GM19043 (cell line): ENCODE results near the gene SPATA19.
"Not testable (repeated sequence)": the region's sequence is repeated elsewhere in the genome, so short reads cannot be mapped to it uniquely, and the experiment has no call there.

ENCODE experiments used
- ATAC-seq: cut with Tn5 transposase; IDR thresholded peaks from one replicate; pipeline ENCODE4 v1.9.1; 2021; ENCODE audit warnings: low read depth; ENCODE audit not compliant: unreplicated experiment

SPATA19 gene, protein sequence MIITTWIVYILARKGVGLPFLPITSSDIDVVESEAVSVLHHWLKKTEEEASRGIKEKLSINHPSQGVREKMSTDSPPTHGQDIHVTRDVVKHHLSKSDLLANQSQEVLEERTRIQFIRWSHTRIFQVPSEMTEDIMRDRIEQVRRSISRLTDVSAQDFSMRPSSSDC

GRCh38 chr11:133845413-133845812 lies at the start of gene SPATA19:
Gene SPATA19 (minus strand): TSS chr11:133845513. CDS start chr11:133845446, 67 bp downstream.
- ATAC-seq: no peak

DNA sequence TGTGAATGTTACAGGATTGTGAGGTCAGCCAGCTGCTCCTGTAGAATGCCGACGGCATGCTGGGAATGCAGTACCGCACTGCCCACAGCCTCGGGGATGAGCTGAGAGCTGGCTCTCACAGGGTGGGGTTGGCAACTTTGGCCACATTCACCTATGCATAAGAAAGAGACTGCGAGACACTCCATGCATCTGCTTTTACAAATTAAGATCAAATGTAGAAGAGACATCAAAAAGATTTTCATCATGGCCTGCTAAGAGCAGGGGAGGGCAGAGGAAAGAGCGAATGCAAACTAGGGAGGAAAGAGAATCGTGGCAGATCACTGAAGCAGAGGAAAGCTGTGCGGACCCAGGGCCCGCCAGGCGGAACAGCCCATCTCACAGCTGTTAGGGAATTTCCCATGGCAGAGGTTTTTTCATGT lies 49.8 kb upstream of the SPATA19 start:
- ATAC-seq: peak; percentile 58

- ATAC-seq: no peak
These were observed 48.1 kb upstream of the SPATA19 start for GRCh38 chr11:133893381-133893780.

GRCh38 chr11:133892584-133893380 lies 47.5 kb upstream of the SPATA19 start:
- no peak for ATAC-seq

GRCh38 chr11:133892126-133892525 lies 46.8 kb upstream of the SPATA19 start:
- ATAC-seq: no peak

DNA sequence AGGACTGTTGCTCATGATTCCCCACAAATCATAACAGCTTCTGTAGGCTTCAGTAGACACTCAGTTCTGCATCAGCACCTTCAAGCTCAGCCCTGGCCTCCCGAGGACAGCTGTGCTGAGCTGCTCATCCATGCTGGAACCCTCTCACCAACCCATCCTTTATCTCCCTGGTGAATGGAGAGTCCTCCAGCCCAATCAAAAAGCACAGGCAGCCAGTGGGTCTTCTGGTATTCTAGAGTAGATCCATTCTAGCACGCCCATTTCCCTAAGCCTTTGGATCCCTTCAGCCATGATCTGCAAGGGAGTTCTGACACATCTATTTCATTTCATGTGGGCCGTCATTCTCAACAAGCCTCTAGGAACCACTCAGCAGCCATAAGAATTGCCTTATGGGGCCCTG lies 44.6 kb upstream of the SPATA19 start:
- ATAC-seq: no peak

- no peak for ATAC-seq
These were observed 43.9 kb upstream of the SPATA19 start for GRCh38 chr11:133889188-133889587.

DNA sequence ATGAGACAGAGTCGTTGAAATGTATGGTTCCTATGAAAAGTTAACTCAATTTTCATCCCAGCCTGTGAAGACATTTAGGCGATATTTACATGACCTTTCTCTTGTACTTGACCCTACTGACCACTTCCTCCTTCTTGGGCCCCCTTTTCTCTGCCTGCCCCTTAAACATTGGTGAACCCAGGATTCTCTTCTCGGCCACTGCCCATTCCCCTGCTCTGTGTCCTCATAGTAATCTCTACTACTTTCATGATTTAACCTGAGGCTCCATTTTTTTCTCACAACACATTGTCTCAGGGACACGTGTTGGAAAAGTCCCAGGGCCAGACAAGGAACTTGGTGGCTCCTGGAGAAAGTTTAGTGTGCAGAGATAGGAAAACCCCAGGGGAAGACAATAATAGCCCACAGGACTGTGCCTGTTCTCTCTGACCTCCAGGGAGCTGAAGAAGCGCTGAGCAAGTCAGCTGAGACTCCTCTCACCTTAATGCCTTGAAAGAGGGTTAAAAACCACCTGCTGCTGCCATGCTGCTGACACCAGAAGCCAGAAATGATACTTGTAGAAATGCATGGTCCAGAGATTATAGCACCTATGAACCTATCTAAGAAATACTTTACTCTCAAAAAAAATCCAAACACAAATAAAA lies 42.5 kb upstream of the SPATA19 start:
- ATAC-seq: no peak

GRCh38 chr11:133886029-133886428 lies 40.7 kb upstream of the SPATA19 start:
- no peak for ATAC-seq

- no peak for ATAC-seq
These were observed 26.8 kb upstream of the SPATA19 start for GRCh38 chr11:133872160-133872559.

DNA sequence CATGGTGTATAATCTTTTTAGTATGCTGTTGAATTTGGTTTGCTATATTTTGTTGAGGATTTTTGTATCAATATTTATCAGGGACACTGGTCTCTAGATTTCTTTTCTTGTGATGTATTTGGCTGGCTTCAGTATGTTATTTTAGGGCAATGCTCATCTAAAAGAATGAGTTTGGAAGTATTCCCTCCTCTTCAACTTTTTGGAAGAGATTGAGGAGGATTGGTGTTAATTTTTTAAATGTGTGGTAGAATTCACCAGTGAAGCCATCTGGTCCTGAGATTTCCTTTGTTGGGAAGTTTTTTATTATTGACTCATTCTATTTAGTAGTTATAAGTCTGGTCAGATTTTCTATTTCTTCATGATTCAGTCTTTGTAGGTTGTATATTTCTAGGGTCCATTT lies 22.1 kb upstream of the SPATA19 start:
- no peak for ATAC-seq

- ATAC-seq: no peak
These were observed 20.2 kb upstream of the SPATA19 start for GRCh38 chr11:133865466-133865865.

- ATAC-seq: no peak
These were observed 19.4 kb upstream of the SPATA19 start for GRCh38 chr11:133864756-133865155.

- ATAC-seq: no peak
These were observed 14.8 kb upstream of the SPATA19 start for GRCh38 chr11:133860151-133860550.

GRCh38 chr11:133854330-133854960 lies 9.1 kb upstream of the SPATA19 start:
- not testable (repeated sequence) for ATAC-seq

GRCh38 chr11:133844217-133844616 lies 1.1 kb downstream of the SPATA19 start:
- no peak for ATAC-seq

- no peak for ATAC-seq
These were observed 1.8 kb downstream of the SPATA19 start for GRCh38 chr11:133843454-133843987.

GRCh38 chr11:133842730-133843129 lies 2.6 kb downstream of the SPATA19 start:
- ATAC-seq: no peak

DNA sequence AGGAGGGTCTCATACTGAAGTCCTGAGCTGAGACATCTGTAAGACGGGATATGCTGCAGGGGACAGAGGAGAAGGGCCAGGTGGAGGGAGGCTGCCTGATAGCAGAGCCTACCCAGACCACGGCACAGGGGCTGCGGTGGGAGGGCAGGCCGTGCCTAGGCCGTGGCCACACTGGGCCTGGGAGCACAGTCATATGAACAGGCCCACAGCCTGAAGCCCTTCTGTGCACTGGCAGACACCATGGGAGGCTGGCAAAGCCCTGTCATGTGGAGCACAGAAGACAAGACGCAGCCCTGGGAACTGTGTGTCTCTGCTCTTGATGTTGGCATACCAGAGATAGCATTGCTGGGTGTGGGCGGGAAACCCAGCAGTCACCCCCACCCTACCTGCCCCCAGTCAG lies 3.3 kb downstream of the SPATA19 start:
- ATAC-seq: no peak

DNA sequence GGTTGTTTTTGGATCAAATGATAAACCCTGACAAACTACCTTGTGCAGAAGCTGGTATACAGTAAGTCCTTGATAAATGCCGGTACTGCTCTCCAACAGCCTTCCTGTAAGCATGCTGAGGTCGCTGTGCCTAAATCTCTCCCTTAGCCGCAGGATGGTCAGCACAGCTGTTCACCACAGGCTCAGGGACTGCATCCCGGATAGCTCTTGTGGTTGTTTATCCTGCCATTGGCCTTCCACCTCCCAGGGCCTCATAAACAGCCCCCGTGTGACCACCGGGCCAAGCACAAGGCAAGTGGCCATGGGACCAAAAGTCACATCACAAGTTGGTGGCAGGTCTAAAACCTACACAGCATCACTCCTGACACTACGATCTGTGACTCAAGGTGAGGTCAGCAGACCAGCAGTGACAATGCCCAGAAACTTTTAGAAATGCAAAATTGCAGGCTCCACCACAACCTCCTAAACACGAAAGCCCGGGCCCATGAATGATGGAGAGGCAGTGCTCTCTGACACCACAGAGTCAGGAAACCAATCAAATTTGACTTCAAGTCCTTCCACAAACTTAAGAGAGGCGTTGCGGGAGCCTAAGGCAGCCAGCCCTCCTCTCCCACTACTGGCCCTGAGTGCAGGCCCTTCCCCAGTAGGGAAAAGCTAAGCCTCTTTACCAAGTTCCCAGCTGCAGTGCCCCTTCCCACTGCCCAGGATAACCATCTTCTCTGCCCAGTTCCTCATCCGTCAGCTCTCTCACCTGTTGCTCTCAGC lies 3.9 kb downstream of the SPATA19 start:
- no peak for ATAC-seq
